NCI-H2029 (cell line): ENCODE data around the gene CD4.
A peak's percentile ranks its signal among the peaks of the same experiment; 100 is the strongest.
"Not testable (repeated sequence)": the region's sequence is repeated elsewhere in the genome, so short reads cannot be mapped to it uniquely, and the experiment has no call there.

Experiments
- DNase-seq: peaks from one replicate; lab custom pipeline; 2025; lab: John Stamatoyannopoulos, UW

The CD4 gene

GRCh38 chr12:6788972-6789924, at the start of gene CD4:
Gene CD4, plus strand, starts transcription at chr12:6789528. Its CDS starts 10,611 bp downstream, at chr12:6800139.
- no peak for DNase-seq

- DNase-seq: not testable (repeated sequence)
Measured at GRCh38 chr12:6742080-6742479, 47.2 kb upstream of the CD4 start.

- no peak for DNase-seq
Measured at GRCh38 chr12:6742834-6743233, 46.5 kb upstream of the CD4 start.

- DNase-seq: not testable (repeated sequence)
Measured at GRCh38 chr12:6743300-6743699, 46.0 kb upstream of the CD4 start.

GRCh38 chr12:6745741-6746525, 43.4 kb upstream of the CD4 start:
- DNase-seq: no peak

GRCh38 chr12:6747216-6747615, 42.1 kb upstream of the CD4 start:
- no peak for DNase-seq

GRCh38 chr12:6748761-6749160, 40.6 kb upstream of the CD4 start:
- DNase-seq: no peak

GRCh38 chr12:6750506-6750905, 38.8 kb upstream of the CD4 start:
- DNase-seq: no peak

GRCh38 chr12:6751767-6752166, 37.6 kb upstream of the CD4 start:
- no peak for DNase-seq

- DNase-seq: no peak
Measured at GRCh38 chr12:6752167-6752920, 37.0 kb upstream of the CD4 start.

GRCh38 chr12:6752921-6753771, 36.2 kb upstream of the CD4 start, which contains the start of gene MLF2:
Gene MLF2, minus strand, starts transcription at chr12:6753141. Its CDS starts 807 bp downstream, at chr12:6752334.
- peak; percentile 97 for DNase-seq

- DNase-seq: no peak
Measured at GRCh38 chr12:6753772-6754356, 35.5 kb upstream of the CD4 start.

GRCh38 chr12:6754411-6754810, 34.9 kb upstream of the CD4 start:
- no peak for DNase-seq

- no peak for DNase-seq
Measured at GRCh38 chr12:6757028-6757690, 32.2 kb upstream of the CD4 start.

GRCh38 chr12:6758506-6759095, 30.7 kb upstream of the CD4 start:
- no peak for DNase-seq

GRCh38 chr12:6759741-6760140, 29.6 kb upstream of the CD4 start:
- no peak for DNase-seq

GRCh38 chr12:6763380-6763779, 25.9 kb upstream of the CD4 start:
- no peak for DNase-seq

- peak; percentile 98 for DNase-seq
Measured at GRCh38 chr12:6764011-6764828, 25.1 kb upstream of the CD4 start.
